Spleen (tissue), 11 donors: Measurements from ENCODE around the gene FCHO1. TPM values are rescaled to one million over a fixed set of nuclear protein-coding genes. Genes with fewer than 3 reads are reported as not detected.
A peak's percentile ranks its signal among the peaks of the same experiment; 100 is the strongest.

Experiments used
- DNase-seq: peaks from one replicate; pipeline ENCODE4 v3.0.0-alpha.2; 2020
- H3K27ac ChIP-seq, 8 donors: fragments of 200-600 bp; sonication (generic) in 7 of 8; 1 replicate in 4 of 8; 2 replicates in 4 of 8; pipeline versions ENCODE4 v1.5.0 to v1.8.0; 2016 to 2021; ENCODE audit warnings: inconsistent platforms in 4 of 8, mild to moderate bottlenecking in 4 of 8, moderate library complexity in 1 of 8
- H3K27me3 ChIP-seq, 7 donors: fragments of 200-600 bp; sonication (generic) in 6 of 7; replicated peaks in 1 of 7; 1 replicate in 4 of 7; 2 replicates in 3 of 7; pipeline versions ENCODE4 v1.5.0 to v1.8.0; 2016 to 2021; ENCODE audit warnings: inconsistent platforms in 3 of 7, mild to moderate bottlenecking in 1 of 7
- H3K36me3 ChIP-seq, 6 donors: fragments of 200-600 bp; sonication (generic) in 5 of 6; 1 replicate in 4 of 6; 2 replicates in 2 of 6; pipeline versions ENCODE4 v1.5.0 to v1.8.0; 2016 to 2021; ENCODE audit warnings: inconsistent platforms in 2 of 6
- H3K4me1 ChIP-seq, 6 donors: fragments of 200-600 bp; sonication (generic) in 5 of 6; 1 replicate in 3 of 6; 2 replicates in 3 of 6; pipeline versions ENCODE4 v1.5.0 to v1.8.0; 2016 to 2021; ENCODE audit warnings: inconsistent platforms in 3 of 6
- H3K4me3 ChIP-seq, 8 donors: fragments of 200-600 bp; sonication (generic) in 7 of 8; 1 replicate in 4 of 8; 2 replicates in 4 of 8; pipeline versions ENCODE4 v1.5.0 to v1.8.0; 2016 to 2021; ENCODE audit warnings: inconsistent platforms in 4 of 8, mild to moderate bottlenecking in 4 of 8, moderate library complexity in 2 of 8
- H3K9me3 ChIP-seq, 8 donors: fragments of 200-600 bp; sonication (generic) in 7 of 8; 1 replicate in 4 of 8; 2 replicates in 4 of 8; pipeline versions ENCODE4 v1.5.0 to v1.8.0; 2016 to 2021; ENCODE audit warnings: inconsistent platforms in 4 of 8
- CTCF ChIP-seq, 11 experiments: fragments of 200-600 bp in 7 of 11; fragments of 450-650 bp in 4 of 11; sonication (generic) in 4 of 11; IDR thresholded peaks in 8 of 11; conservative IDR thresholded peaks in 3 of 11; 1 replicate in 7 of 11; 2 replicates in 4 of 11; pipeline versions ENCODE4 v1.4.0 to v1.8.0; 2016 to 2021; ENCODE audit warnings: antibody characterized with exemption in 11 of 11, inconsistent platforms in 4 of 11, mild to moderate bottlenecking in 1 of 11
- POLR2A ChIP-seq, 3 donors: fragments of 450-650 bp; IDR thresholded peaks; one replicate each; pipeline ENCODE4 v1.5.1; 2017; ENCODE audit warnings: antibody characterized with exemption in 3 of 3, mild to moderate bottlenecking in 1 of 3
- POLR2AphosphoS5 ChIP-seq, 3 donors: sonication (generic); formaldehyde crosslinking; IDR thresholded peaks; one replicate each; pipeline ENCODE4 v1.5.1; 2017; ENCODE audit warnings: antibody characterized with exemption in 3 of 3
- WGBS, 5 donors: extraction: QIAGEN DNeasy Blood & Tissue Kit in 3 of 5; methylation state at CpG; one replicate each; pipeline versions ENCODE4 v1.1.5 to v1.1.7; 2013 to 2018; 5-methylcytosine and 5-hydroxymethylcytosine counted together
- intact Hi-C: fragments of 100-400 bp; cut with DNase I; formaldehyde crosslinking; loops from one replicate; pipeline ENCODE4 v1.15.0; 2023; ENCODE audit warnings: low total_unique reads
- polyA plus RNA-seq, 3 donors: library from polyadenylated mRNA; stranded (reverse); fragments of 200-250 nt; gene quantifications; one replicate each; pipeline ENCODE4 v1.2.1, GENCODE V29; 2013
- total RNA-seq, 7 donors: library from RNA; depleted of rRNA in 3 of 7; stranded (reverse); fragments of >200 nt in 3 of 7; fragmentation: NEBNext Ultra II Directional in 4 of 7; extraction: Animal tissue kit (Norgen Biotek cat#: 25700) in 4 of 7; gene quantifications; one replicate each; pipeline versions ENCODE4 v1.1.0 to v1.2.1, GENCODE V29; 2016 to 2021
- donor health status: healthy with polysubstance abuse.
- donor health status: DM: no; HTN: no; CAD: no; lungs with moderate emphysema.
- donor health status: DM: no; HTN: no; CAD: no.
- donor health status: Bipolar disorder and iron deficiency.
- donor health status: healthy.
- donor health status: DM: no; HTN: no; CAD: no.
- donor health status: DM: yes; HTN: yes; CAD: no.

Gene FCHO1
- total and polyA plus RNA-seq, 10 donors, result 11.3 to 48.3 (median 25.2) TPM

DNA sequence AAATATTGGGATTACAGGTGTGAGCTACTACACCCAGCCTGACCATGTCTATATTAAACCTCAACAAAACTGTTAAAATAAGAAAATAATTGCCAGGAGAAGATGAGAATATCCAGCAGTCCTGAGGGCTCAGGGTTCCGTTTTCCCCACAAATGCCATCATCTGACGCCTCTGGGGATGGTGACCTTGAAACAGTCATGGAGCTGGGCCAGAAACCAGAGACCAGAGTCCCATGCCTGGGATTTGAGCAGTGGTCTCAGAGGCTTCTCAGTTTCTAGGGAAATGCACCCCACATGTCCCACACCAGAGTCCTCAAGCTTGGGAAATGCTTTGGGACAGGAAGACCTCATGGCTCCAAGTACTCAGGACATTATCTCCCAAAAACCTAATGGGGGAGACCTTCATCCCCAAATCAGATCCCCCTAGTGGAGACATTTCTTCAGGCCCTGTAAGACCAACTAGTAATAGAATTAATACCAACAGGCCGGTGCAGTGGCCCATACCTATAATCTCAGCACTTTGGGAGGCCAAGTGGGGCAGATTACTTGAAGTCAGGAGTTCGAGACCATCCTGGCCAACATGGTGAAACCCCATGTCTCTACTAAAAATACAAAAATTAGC, 34.9 kb upstream of the FCHO1 start:
- Histone ChIP-seq H3K4me3 (no peak overlapping the region), H3K27me3 (no peaks in the 10 kb centered on the region), H3K36me3 (no peaks in the 10 kb centered on the region), H3K4me1 (peaks cover 28 to 50% (median 43%) of the 10 kb centered on the region in 6 donors), H3K27ac (peak overlapping the region in 4 of 8 donors; percentile 30 to 83 (median 80)), H3K9me3 (no peaks in the 10 kb centered on the region)
- intact Hi-C loops, result no loop called here
- DNase-seq, result no peak
- 70 to 79% (median 76%) methylated on average over 4 of the region's 4 CpGs for WGBS, 5 donors
- TF ChIP-seq POLR2AphosphoS5 (IDR thresholded peaks at IDR 0.05) (no peak), POLR2A (IDR thresholded peaks at IDR 0.05) (no peak), CTCF (IDR thresholded peaks at IDR 0.05 in 8 of 11, conservative IDR thresholded peaks at IDR 0.05 in 3 of 11) (no peak)

DNA sequence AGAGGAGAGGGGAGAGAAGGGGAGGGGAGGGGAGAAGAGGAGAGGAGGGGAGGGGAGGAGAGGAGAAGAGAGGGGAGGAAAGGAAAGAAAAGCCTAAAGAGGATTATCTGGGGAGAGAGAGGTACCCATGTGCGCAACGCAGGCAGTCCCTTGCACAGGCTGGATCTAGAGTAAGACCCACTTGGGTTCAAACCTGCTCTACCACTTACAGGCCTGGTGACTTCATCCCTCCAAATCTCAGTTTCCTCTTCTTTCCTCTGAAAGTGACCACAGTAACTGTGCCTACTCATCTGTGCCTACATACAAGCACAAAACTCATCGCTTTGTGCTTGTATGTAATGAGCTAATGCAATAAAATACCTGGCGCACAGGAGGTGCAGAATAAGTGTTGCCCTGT, 32.7 kb upstream of the FCHO1 start:
- no peak for DNase-seq
- Histone ChIP-seq H3K4me1 (peaks cover 37 to 72% (median 60%) of the 10 kb centered on the region in 6 donors), H3K36me3 (peaks cover 0 to 16% (median 2%) of the 10 kb centered on the region in 6 donors), H3K27ac (peak overlapping the region in 2 of 8 donors; percentile 86 to 88), H3K9me3 (no peaks in the 10 kb centered on the region), H3K27me3 (no peaks in the 10 kb centered on the region), H3K4me3 (peak overlapping the region in 1 of 8 donors; percentile 98)
- 72 to 90% (median 82%) methylated on average over 4 of the region's 4 CpGs for WGBS, 5 donors
- intact Hi-C loops, result no loop called here
- no peak for TF ChIP-seq CTCF (IDR thresholded peaks at IDR 0.05 in 8 of 11, conservative IDR thresholded peaks at IDR 0.05 in 3 of 11)
- no peak for TF ChIP-seq POLR2AphosphoS5 (IDR thresholded peaks at IDR 0.05)
- no peak for TF ChIP-seq POLR2A (IDR thresholded peaks at IDR 0.05)

GRCh38 chr19:17718947-17719711, 32.1 kb upstream of the FCHO1 start, which contains the start of gene MAP1S:
TSS of gene MAP1S (plus strand) at chr19:17719480. CDS start at chr19:17719503, 23 bp downstream.
- Histone ChIP-seq H3K27ac (peak within 1 kb of the TSS; percentile 60 to 90 (median 80)), H3K4me3 (peak within 1 kb of the TSS; percentile 63 to 98 (median 91)), H3K4me1 (peaks cover 37 to 78% (median 62%) of the 10 kb centered on the region in 6 donors), H3K36me3 (peaks cover 0 to 22% (median 8%) of the 10 kb centered on the region in 6 donors), H3K9me3 (no peaks in the 10 kb centered on the region), H3K27me3 (no peaks in the 10 kb centered on the region)
- TF ChIP-seq CTCF (IDR thresholded peaks at IDR 0.05 in 8 of 11, conservative IDR thresholded peaks at IDR 0.05 in 3 of 11), result no peak
- TF ChIP-seq POLR2AphosphoS5 (IDR thresholded peaks at IDR 0.05), result peak; percentile 86 to 91 (median 87)
- peak in 2 of 3 donors; percentile 25 to 41 for TF ChIP-seq POLR2A (IDR thresholded peaks at IDR 0.05)
- DNase-seq, result peak; percentile 91
- 2 to 6% (median 3%) methylated on average over 17 to 53 of the region's 53 CpGs for WGBS, 5 donors
- intact Hi-C loops, result no loop called here
